Fibroblast of the aortic adventitia (primary cell): ENCODE results near the gene ITPR2. TPM values are rescaled to one million over a fixed set of nuclear protein-coding genes. Genes with fewer than 3 reads are reported as not detected.
"Not testable (repeated sequence)": the region's sequence is repeated elsewhere in the genome, so short reads cannot be mapped to it uniquely, and the experiment has no call there.

Source experiments
- DNase-seq: peaks from one replicate; pipeline ENCODE4 v3.0.0-alpha.2; 2010; ENCODE audit warnings: low read depth
- H3K4me3 ChIP-seq: 2 replicates; pipeline ENCODE4 v1.5.1; 2011; ENCODE audit warnings: low read depth, mild to moderate bottlenecking, control low read depth, low read length, moderate library complexity
- total RNA-seq: library from RNA; depleted of rRNA; stranded (reverse); fragments of >200 nt; gene quantifications from 2 replicates; pipeline ENCODE4 v1.2.3, GENCODE V29; 2012; ENCODE audit warnings: low replicate concordance
- TF ChIP-seq, protein P1 (sequence below): IDR thresholded peaks from 2 replicates; pipeline ENCODE4 v1.5.1; 2011; ENCODE audit warnings: mild to moderate bottlenecking, low read length, control low read depth, inconsistent platforms; ENCODE audit not compliant: insufficient read depth

The ITPR2 gene
- total RNA-seq, 1 donor = 15.5 TPM

DNA sequence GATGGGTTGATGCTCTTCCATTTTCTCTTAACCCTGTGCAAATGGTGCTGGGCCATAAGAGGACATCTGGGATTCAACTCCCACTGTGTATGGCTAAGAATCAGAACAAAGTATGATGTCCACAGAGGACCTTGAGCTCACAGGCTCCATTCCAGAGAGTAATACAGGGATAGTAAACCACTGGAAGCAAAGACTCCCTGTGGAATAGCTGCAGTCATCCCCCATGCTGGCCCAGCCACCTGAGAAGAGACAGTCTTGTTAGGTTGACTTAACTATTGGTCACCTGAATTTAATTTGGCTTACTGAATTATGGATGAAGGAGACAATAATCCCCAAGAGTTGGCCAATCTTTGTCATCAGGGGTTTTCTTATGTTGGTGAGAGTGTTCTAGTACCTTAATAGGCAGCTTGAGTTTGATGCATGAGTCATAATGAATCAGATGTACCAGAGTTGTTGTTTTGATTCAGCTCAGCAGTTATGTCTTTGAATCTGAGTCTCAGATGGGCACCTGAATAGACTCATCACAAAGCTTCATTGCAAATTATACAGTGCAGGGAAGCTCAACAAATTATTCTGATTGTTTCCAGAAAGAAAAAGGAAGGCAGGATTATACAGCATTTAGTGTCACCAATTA is 514.9 kb downstream of the ITPR2 start:
- H3K4me3 ChIP-seq = no peak overlapping the region
- peak; percentile 48 for DNase-seq
- TF ChIP-seq, protein P1, sequence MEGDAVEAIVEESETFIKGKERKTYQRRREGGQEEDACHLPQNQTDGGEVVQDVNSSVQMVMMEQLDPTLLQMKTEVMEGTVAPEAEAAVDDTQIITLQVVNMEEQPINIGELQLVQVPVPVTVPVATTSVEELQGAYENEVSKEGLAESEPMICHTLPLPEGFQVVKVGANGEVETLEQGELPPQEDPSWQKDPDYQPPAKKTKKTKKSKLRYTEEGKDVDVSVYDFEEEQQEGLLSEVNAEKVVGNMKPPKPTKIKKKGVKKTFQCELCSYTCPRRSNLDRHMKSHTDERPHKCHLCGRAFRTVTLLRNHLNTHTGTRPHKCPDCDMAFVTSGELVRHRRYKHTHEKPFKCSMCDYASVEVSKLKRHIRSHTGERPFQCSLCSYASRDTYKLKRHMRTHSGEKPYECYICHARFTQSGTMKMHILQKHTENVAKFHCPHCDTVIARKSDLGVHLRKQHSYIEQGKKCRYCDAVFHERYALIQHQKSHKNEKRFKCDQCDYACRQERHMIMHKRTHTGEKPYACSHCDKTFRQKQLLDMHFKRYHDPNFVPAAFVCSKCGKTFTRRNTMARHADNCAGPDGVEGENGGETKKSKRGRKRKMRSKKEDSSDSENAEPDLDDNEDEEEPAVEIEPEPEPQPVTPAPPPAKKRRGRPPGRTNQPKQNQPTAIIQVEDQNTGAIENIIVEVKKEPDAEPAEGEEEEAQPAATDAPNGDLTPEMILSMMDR = no peak

DNA sequence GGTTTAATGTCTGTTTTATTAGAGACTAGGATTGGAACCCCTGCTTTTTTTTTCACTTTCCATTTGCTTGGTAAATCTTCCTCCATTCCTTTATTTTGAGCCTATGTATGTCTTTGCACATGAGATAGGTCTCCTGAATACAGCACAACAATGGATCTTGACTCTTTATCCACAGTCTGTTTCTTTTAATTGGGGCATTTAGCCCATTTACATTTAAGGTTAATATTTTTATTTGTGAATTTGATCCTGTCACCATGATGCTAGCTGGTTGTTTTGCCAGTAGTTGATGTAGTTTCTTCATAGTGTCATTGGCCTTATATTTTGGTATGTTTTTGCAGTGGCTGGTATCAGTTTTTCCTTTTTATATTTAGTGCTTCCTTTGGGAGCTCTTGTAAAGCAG is 518.9 kb downstream of the ITPR2 start:
- H3K4me3 ChIP-seq, DNase-seq: not testable (repeated sequence)

DNA sequence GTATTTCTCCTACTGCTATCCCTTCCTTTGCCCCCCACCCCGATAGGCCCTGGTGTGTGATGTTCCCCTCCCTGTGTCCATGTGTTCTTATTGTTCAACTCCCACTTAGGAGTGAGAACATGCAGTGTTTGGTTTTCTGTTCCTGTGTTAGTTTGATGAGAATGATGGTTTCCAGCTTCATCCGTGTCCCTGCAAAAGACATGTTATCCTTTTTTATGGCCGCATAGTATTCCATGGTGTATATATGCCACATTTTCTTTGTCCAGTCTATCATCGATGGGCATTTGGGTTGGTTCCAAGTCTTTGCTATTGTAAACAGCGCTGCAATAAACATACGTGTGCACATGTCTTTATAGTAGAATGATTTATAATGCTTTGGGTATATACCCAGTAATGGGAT is 522.5 kb downstream of the ITPR2 start:
- not testable (repeated sequence) for DNase-seq, H3K4me3 ChIP-seq

DNA sequence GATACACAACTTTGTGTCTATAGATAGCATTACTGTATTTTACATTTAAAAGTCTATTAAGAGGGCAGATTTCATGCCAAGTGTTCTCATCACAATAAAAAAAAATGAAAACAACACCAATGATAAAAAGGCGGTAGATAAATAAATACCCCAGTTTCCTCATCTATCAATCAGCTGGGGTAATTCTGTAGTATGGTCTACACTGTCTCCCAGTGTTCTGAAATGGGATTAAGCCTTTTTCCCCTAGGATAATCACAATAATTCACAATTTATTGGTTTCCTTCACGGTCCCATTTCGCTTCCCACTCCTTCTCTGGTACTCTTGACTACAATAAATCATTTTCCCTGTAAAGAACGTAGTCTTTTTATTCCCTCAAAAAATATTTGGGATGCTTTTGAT is 523.4 kb downstream of the ITPR2 start:
- TF ChIP-seq, protein P1 = no peak
- H3K4me3 ChIP-seq = no peak overlapping the region
- no peak for DNase-seq

DNA sequence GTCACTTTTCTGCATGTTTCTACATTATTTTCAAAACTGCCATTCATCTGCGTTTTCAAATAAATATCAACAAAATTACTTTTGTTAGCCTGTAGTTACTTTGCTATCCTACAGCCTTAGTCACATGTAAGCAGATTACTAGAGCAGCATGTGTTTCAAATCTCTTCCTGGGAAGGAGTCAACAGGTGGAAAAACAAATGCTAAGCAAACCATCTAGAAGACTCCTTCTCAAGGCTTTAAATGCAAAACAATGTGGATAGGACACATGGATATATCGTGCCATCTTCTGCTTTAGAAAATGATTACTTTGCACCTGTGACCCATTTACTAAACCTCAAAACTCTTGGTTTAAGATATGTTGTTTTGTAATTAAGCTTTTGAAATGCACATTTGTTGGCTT is 528.7 kb downstream of the ITPR2 start:
- DNase-seq = no peak
- no peak overlapping the region for H3K4me3 ChIP-seq
- TF ChIP-seq, protein P1 = no peak

DNA sequence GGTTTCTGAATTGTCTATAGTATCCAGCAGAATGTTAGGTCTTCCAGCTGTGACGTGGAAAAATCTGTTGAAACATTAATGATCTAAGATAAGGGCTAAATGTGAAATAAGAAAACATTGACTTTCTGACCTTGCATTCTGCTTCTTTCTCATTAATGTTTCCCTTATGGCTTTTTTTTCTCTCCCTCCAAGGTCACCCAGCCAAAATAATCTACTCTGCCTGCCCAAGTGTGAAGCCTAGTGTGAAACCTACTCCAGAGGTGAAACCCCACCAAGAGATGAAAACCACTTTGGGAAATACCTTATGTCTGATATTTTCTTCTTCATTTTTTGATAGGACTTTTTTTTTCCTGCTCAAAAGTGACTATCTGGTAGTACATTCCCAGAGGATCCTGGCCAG is 529.6 kb downstream of the ITPR2 start:
- no peak overlapping the region for H3K4me3 ChIP-seq
- TF ChIP-seq, protein P1 = no peak
- no peak for DNase-seq

DNA sequence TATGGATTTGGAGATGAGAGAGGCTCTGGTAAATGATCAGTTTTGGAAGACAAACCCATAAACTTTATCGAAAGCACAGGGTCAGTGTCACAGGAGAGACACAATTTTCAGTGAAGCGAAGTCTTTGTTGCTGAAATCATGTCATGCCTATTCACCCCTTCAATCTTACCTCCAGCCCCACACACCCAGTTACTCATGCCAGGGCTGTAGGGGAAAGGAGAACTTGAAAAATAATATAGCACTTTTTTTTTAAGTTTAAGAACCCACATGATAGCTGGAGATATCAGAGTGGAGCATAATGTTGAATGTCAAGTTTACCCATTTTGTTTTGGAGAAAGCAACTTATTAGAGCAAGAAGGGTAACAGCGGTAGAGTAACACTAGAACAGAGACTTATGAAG is 530.2 kb downstream of the ITPR2 start:
- DNase-seq = no peak
- H3K4me3 ChIP-seq = no peak overlapping the region
- TF ChIP-seq, protein P1 = no peak

DNA sequence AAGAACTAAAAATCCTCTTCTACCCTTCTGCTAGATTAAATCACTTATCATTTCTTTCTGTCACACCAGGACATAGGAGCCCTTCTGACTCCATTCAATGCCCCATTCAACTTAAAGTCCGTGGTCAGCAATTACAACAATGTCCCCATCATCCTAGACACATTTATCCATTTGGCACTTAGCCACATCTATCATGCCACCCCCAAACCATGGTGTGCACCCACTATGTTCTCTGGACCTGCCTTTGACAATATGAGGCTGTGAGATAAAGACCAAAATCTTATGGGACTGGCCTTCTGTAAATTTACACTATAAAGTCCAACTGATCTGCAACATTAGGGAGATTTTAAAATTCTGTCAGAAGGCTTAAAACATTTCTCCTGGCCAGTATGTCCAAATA is 533.2 kb downstream of the ITPR2 start:
- H3K4me3 ChIP-seq = no peak overlapping the region
- TF ChIP-seq, protein P1 = no peak

More for the DNA sequence above, 533.2 kb downstream of the ITPR2 start:
- DNase-seq = no peak
